Stimulated activated CD8-positive, alpha-beta memory T cell treated with anti-CD3 and anti-CD28 coated beads, Interleukin-12 subunit alpha, Interleukin-12 subunit beta, amount 100 ng/mL, for 4 hours (primary cell): ENCODE measurements around the gene LIN37.

Source experiments
- DNase-seq: peaks from one replicate; pipeline ENCODE4 v3.0.0-alpha.2; 2020; ENCODE audit warnings: low read depth

The LIN37 gene

DNA sequence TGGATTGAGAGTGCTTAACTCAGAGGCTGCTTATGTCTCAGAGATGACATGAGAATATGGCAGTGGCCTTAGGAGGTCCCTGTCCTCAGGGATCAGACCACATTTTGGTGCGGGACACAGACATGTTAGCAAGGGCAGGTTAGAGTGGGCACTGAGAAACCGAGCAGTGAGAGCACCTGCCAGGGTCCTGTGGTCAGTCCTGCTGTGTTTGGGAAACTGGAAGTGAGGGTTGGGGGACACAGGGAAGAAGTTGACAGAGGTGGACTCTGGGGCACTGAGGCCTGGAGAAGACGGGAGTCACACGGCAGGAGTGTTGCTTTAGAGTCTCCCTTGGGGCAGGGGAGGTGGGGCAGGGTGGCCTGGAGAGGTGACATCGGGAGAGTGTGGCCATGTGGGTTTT is 13.5 kb upstream of the LIN37 start:
- DNase-seq, result no peak

DNA sequence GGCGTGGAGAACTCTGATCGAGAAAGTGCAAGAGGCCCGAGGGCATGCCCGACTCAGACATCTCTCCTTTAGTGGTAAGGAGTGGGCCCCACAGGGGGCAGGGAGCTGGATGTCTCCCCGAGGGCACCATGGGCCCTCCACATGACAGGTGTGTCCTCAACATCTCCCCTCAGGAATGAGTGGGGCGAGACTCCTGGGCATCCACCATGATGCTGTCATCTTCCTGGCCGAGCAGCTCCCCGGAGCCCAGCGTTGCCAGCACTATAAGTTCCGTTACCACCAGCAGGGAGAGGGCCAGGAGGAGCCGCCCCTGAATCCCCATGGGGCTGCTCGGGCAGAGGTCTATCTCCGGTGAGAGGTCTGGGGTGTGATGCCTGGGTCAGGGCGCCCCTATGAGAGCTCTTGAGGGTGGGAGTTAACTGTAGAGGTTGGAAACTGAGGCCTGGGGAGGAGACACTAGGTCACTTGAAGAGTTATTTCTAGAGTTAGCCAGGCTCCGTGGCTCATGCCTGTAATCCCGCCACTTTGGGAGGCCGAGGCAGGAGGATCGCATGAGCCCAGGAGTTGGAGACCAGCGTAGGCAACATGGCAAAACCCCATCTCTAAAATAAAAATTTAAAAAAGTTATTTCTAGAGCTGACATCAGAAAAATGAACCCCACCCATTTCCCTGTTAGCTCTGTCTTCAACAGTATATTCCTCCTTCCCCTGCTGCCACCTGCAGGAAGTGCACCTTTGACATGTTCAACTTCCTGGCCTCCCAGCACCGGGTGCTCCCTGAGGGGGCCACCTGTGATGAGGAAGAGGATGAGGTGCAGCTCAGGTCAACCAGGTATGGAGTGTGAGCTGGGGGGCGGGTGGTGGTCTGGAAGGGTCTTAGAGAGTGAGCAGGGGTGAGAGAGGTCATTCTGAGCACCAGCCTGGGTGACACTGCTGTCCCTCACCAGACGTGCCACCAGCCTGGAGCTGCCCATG is 11.2 kb upstream of the LIN37 start:
- DNase-seq, result no peak

DNA sequence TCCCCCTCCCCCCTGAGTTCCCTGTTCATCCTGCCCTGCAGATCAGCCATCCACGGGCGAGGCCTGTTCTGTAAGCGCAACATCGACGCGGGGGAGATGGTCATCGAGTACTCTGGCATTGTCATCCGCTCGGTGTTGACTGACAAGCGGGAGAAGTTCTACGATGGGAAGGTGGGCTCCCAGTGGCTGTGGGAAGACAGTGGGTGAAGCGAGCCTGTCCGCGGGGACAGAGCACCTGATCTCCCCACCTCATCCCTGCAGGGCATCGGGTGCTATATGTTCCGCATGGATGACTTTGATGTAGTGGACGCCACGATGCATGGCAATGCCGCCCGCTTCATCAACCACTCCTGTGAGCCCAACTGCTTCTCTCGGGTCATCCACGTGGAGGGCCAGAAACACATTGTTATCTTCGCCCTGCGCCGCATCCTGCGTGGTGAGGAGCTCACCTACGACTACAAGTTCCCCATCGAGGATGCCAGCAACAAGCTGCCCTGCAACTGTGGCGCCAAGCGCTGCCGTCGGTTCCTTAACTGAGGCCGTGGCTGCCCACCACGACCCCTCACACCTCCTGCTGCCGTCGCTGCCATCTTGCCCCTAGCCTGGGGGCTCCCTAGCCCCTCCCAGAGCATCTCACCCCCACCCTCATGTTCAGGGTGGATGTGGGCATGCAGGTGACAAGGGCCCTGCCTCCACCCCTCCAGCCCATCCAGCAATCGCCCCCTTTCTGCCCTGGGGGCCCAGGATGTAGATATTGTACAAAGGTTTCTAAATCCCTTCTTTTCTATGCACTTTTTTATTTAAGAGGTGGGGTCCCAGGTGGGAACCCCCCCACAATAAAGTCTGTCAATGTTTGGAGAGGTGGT is 10.1 kb upstream of the LIN37 start:
- DNase-seq, result no peak

DNA sequence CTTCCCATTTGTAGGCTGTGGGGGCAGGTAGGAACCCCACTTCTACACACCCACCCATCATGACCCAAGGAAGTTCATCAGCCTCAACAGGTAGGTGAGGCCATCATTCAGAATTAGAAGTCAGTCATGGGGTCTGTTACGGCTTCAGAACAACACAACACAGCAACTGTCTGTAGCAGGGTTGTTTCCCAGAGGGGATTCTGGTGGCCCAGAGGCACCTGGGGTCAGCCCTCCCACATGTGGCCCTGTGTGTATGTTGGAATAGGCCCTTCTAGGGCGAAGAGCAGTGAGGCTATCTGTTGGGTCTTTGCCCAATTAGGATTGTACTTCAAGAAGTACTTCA is 9.5 kb upstream of the LIN37 start:
- DNase-seq, result no peak

DNA sequence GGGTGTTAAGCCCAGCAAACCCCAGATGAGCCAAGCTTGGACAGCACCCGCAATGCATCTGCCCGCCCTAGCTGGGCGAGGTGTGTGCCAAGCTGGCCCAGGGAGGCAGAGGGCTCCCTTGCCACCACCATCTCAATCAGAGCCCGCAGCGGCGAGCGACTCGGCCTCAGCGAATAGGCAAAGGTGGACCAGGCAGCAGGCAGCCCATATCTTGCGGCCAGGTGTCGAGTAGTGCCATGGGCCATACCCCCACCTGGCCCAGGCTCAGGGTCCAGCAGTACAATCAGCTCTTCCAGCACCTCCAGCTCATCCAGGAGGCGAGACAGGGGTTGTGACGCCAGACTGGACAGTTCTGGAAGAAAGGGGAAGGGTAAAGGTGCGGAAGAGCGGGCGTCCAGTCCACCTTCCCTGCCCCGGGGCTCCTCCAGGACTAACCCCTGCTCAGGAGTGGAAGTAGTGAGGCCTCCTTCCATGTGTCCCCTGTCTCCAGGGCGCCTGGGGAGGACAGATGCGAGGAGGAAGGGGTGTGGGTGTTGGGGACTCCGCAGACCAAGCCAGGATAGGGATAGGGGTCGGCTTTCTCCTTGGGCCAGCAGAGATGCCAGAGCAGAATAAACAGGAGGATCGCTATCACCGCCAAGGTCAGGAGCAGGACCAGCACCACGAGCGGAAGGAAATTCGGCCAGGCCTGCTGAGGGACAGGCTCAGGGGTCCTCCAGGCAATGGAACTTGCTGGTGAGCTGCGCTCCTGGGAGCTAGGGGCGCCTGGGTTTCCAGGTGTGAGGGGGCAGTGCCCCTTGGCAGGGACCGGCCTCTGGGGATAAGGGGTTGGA is 8.9 kb upstream of the LIN37 start:
- DNase-seq, result no peak

DNA sequence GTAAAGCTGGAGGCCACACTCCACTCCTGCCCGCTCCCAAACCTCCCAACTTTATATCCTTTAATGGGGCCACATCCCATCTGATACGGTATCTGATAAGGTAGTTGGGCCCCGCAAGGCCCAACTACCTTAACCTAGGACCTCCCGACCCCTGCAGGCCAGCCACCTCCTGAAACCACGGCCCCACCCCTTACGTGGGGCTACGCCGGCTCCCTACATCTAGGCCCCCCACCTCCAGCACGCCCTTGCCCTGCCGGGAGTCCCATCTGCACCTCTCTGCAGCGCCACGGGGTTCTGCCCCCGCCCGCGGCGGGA is 8.3 kb upstream of the LIN37 start:
- DNase-seq, result no peak

DNA sequence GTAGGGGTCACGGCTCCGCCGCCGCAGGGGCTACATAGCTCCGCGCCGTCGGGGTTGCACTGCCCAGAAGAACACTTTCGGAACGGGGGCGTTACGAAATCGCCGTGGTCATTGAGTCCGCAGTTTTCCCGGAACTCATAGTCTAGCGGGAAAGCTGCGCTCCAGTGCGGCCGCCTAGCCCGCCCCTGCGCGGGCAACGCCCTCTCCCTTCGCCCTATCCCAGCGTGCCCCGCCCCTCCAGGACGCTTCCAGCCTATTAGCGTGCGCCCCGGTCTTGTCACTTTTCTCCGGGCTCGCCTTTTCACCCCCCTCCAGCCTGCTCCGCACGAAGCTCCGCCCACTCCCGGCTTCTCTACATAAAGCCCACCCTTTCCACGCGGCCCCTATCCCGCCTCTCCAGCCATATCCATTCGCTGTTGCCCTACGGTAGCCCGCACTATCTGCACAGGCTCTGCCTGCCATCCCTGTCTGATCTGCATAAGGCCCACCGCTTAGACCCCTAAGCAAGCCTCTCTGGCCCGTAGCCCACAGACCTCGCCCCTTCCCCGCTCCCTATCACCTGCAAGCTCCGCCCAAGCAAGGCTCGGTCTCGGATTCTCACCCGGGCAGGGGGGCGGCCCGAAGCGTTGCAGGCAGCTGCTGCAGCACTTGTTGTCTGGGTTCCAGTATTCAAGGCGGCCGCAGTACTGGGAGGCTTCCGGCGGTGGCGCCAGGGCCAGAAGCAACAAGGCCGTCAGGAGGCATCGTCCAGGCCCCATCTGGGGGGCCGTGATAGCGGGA is 7.8 kb upstream of the LIN37 start:
- peak; percentile 90 for DNase-seq

DNA sequence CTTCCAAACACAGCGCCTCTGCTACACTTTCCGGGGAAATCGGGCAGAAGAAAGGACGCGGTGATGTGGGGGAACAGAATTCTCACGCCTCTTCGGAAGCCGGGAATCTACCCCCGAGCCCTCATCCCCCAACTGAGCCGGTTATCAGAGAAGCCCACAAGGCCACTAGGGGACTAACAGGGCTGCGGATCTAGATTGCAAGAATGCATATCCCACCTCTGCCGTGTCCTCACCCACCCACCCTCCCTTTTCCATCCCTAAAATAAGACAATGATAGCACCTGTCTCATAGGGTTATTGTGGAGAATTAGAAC is 7.2 kb upstream of the LIN37 start:
- no peak for DNase-seq

DNA sequence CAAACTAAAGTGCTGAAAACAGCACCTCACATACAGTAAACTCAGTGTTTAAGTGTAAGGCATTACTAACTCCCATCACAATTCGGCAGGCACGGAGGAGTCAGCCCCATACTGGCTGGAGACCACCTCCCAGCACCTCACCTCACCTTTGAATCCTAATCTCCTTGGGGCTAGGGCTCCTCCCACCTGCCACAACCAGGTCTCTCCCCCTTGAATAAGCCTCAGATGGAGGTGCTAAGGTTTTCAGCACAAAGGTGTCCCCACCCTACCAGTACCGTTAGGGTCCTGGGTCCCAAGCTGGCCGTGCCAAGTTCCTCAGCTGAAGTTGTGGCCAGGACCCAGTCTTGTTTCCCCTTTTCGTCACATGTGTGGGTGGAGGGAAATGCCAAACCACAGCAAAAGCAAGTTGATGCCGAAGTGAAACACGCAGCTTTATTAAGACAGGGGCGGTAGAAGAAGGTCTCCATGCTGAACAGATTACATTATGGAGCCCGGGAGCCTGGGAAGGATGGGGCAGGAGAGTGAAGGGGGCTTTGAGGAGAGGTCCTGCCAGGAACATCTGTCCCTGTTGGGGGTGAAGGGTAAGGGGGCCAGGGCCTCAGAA is 6.2 kb upstream of the LIN37 start, which contains the start of gene IGFLR1:
IGFLR1 (minus strand) TSS at position 332 of the 604 bp plus-strand sequence. CDS start 1,272 bp downstream, outside the sequence.
- DNase-seq, result peak; percentile 54

DNA sequence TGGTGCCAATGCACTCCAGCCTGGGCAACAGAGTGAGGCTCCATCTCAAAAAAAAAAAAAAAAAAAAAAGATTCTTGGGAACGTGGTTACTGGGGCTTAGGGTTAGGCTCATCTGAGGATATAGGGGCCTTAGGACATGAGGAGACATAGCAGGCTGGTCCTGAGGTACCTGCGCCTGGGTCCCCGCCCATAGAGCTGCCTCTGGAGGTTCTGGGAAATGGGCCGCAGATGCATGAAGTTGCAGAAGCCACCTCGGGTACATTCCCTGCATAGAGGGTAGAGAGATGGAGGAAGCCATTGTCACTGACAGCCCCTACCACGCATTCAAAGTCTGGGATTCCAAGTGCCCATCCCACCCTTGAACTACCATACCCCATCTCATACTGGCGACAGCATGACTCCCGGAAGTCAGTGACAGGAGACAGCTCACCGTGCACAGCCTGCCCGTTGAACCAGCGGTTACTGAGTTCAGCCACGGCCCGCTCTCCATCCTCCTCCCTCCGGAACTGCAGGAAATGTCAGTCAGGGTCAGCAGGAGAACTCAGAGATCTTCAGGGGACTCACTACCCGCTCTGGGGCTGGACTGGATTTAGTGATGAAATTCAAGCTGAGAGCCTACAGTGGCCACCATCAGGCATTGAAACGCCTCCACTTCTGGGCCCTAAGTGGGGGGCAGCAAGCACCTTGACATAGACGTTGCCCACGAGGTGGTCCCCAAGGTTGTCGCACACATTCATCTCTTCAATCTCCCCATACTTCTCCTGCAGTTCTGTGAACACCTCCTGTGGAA is 4.5 kb upstream of the LIN37 start:
- no peak for DNase-seq

DNA sequence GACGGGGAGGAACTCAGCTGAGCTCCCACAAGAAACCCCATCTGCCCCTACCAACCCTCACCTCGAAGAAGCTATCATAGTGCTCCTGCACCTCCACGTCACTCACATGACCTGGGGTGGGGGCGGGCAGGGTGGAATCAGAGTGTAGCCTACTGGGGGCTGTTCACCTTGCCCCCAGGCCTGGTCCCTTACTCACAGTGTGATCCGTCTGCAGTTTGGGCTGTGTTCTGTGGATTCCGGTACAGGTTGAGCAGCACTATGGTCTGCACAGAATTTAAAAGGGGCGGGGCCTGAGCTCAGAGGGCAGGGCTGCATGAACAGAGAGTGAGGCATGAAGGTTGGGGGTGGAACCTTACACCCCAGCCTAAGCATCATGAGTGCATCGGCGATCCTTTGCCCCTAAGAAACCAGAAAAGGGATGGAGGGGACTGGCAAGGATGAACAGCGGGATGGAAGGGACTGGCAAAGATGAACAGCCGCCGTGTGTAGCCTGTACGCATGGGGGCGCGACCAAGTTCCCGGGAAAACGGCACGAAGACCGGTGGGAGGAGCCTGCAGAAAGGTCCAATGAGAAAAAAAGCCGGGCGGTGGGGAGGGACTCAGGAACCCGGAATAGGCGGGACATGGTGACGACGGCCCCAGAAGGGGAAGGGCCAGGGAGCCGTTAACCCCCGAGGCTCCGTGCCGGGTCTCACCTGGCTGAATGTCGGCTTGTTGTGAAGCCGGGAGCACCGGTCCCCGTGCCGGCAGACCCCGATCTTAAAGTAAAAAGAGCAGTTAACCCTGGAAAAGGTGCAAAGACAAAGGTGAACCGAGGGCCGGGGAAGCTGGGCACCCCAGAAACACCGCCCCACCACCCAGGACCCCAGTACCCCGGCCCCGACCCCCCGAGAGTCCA is 3.7 kb upstream of the LIN37 start:
- DNase-seq, result peak; percentile 82

DNA sequence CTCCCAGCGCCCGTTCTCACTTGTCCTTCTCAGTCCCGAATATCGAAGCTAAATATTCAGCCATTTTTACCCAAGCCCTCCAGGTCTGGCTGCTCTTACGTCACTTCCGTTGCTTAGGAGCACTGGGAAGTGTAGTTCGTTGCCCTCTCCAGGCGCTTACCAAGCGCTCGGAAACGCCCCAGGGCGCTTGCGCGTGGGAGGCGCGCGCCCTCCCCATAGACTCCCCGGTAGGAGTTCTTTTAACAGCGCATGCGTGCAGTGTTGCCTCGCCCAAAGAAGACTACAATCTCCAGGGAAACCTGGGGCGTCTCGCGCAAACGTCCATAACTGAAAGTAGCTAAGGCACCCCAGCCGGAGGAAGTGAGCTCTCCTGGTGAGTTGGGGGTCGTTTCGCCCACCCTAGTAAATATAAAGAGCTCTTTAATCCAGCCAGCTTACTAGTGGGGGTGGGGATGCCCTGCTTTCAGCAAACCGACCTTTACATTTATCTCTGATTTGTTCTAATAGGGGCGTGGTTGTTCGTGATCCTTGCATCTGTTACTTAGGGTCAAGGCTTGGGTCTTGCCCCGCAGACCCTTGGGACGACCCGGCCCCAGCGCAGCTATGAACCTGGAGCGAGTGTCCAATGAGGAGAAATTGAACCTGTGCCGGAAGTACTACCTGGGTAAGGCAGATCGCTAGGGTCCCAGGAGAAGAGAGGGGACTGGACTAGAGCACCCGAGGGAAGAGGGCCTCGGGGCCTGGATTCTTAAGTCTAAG is 2.9 kb upstream of the LIN37 start, which contains the start of the genes PSENEN and U2AF1L4:
PSENEN (plus strand) TSS at position 324 of the 759 bp plus-strand sequence; CDS start at position 604, 280 bp downstream.
U2AF1L4 (minus strand) TSS at position 91 of the 759 bp plus-strand sequence; CDS start at position 64, 27 bp downstream.
- peak; percentile 96 for DNase-seq

DNA sequence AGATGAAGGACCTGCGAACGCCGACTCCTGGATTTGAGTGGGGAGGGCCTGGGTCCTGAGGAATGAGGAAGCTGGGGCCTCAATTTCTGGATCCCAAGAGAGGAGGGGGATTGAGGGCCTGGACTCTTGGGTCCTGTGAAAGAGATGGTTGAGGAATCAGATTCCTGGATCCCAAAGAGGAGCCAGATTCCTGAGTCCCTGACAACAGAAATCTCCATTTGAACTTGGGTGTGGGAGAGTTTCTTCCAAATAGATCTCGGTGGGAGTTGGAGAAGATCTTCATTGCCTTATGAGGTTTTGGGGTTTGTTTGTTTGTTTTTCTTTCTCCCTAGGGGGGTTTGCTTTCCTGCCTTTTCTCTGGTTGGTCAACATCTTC is 2.3 kb upstream of the LIN37 start:
- DNase-seq, result no peak

DNA sequence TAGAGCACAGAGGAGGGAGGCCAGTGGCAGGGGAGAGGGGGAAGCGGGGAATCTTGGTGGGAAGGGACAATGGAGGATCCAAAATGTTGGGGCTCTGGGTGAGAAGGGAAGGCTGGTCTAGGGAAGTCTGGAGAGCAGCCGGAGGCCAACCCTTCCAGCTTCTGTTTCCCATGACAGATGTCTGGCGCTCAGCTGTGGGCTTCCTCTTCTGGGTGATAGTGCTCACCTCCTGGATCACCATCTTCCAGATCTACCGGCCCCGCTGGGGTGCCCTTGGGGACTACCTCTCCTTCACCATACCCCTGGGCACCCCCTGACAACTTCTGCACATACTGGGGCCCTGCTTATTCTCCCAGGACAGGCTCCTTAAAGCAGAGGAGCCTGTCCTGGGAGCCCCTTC is 1.8 kb upstream of the LIN37 start:
- no peak for DNase-seq

DNA sequence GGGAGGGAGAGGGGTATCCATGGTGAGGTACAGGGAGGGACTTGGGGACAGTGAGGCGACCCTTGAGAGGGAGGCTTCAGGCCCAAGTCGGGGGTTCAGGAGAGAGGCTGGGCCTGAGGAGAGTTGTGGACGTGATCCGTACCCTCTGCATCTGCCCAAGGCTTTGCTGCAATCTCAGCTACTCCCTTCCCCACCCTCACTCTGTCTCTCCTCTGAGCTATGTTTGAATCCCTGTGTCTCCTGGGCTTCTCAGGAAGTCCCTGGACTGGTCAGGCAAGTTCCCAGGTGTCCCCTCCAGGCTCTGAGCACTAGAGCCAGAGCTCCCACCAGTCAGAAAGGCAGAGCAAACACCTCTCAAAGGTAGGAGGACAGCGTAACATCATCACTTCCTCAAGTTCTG is 1.8 kb downstream of the LIN37 start:
- DNase-seq, result no peak

DNA sequence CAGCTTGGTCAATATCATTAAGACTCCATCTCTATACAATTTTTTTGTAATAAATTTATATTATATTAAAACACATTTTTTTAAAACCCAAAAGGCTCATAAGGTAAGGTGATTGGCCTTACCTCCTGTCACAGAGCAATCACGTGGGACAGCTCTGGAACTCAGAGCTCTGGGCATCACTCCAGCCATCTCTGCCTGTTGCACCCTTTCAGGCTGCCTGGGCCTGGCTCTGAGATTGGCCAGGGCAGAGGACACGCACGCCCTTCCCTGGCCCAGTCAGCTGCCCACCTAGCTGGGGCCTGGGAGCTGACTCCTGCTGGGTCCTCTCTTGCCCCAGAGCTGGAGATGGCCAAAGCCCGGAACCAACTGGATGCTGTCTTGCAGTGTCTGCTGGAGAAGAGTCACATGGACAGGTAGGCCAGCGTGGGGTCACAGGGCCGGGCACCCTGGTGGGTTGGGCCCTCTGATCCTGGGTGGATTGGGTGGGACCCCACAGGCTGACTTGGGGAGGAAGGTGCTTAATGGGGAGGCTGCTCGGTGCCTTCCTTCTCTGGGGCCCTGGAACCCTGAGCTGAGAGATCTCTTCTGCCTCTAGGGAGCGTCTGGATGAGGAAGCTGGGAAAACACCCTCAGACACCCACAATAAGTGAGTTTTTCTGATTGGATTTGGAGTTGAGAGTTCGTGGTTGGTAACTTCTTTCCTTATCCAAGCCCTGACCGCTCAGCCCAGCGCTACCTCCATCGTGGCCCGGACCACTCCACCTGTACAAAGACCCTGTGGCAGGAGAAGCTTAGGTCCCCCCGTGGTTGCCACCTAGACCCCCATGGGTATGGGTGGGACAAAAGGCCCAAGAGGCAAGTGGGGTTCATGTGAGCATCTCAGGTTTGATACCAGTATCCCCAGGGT is 3.7 kb downstream of the LIN37 start:
- DNase-seq, result no peak

DNA sequence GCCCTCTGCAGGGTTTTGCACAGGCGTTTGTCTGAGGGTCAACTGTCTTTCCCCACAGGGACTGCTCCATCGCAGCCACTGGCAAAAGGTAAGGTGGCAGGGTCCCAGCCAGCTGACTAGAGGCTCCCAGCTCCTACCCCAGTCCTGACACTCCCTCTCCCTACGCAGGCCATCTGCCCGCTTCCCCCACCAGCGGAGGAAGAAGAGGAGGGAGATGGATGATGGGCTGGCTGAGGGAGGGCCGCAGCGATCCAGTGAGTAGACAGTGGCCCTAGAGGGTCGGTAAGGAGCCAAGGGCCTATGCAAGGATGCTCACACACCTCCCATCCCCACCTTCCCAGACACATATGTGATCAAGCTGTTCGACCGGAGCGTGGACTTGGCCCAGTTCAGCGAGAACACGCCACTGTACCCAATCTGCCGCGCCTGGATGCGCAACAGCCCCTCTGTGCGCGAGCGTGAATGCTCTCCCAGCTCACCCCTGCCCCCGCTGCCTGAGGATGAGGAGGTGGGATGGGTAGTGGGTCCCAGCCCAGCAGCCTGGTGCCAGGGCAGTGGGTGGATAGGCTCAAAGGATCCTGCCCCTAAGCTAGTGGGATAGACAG is 4.5 kb downstream of the LIN37 start:
- DNase-seq, result no peak
